SK-N-SH (cell line): ENCODE measurements around the gene CLK1. TPM values are rescaled to one million over a fixed set of nuclear protein-coding genes. Genes with fewer than 3 reads are reported as not detected.

Source experiments
- CTCF ChIA-PET: fragments of 300-600, 350-600 bp; formaldehyde crosslinking; extraction: SDS; loops from one replicate; lab custom pipeline; 2021; lab: Yijun Ruan, JAX
- POLR2A ChIA-PET: fragments of 350-600 bp; sonication (Branson Sonifier 250); formaldehyde crosslinking; extraction: SDS; loops from one replicate; lab custom pipeline; 2020; ENCODE audit warnings: antibody characterized with exemption, inconsistent platforms; lab: Yijun Ruan, JAX
- DNase-seq: peaks from one replicate; pipeline ENCODE4 v3.0.0; 2012
- H2AFZ ChIP-seq: fragments of 200-600 bp; sonication (generic); 2 replicates; pipeline ENCODE4 v1.8.1; 2016; ENCODE audit warnings: antibody characterized with exemption, mild to moderate bottlenecking, low read depth
- H3F3A ChIP-seq: fragments of 200-600 bp; sonication (generic); replicated peaks from 2 replicates; pipeline ENCODE3; 2016; ENCODE audit warnings: antibody characterized with exemption, mild to moderate bottlenecking; ENCODE audit not compliant: insufficient read depth
- H3K27ac ChIP-seq, 2 experiments: fragments of 200-500 bp in 1 of 2; fragments of 200-600 bp in 1 of 2; sonication (Bioruptor generic) in 1 of 2; sonication (generic), shearing (Covaris generic) in 1 of 2; 2 replicates each; pipeline versions ENCODE4 v1.5.1 to v1.6.1; 2014 to 2016; ENCODE audit warnings: low read depth in 2 of 2, inconsistent platforms in 1 of 2, low read length in 1 of 2, mild to moderate bottlenecking in 1 of 2, mixed read lengths in 1 of 2
- H3K27me3 ChIP-seq: fragments of 200-600 bp; sonication (generic), shearing (Covaris generic); 2 replicates; pipeline ENCODE4 v1.6.1; 2016; ENCODE audit warnings: mixed run types; ENCODE audit not compliant: insufficient read depth
- H3K36me3 ChIP-seq, 2 experiments: fragments of 200-500 bp in 1 of 2; fragments of 200-600 bp in 1 of 2; sonication (Bioruptor generic) in 1 of 2; sonication (generic) in 1 of 2; replicated peaks in 1 of 2; 2 replicates each; pipeline versions ENCODE3 to v1.5.1; 2014 to 2016; ENCODE audit warnings: low read length in 1 of 2, mild to moderate bottlenecking in 1 of 2; ENCODE audit not compliant: insufficient read depth in 2 of 2, control insufficient read depth in 1 of 2
- H3K4me1 ChIP-seq, 2 experiments: fragments of 200-500 bp in 1 of 2; fragments of 200-600 bp in 1 of 2; sonication (Bioruptor generic) in 1 of 2; sonication (generic), shearing (Covaris generic) in 1 of 2; 2 replicates each; pipeline versions ENCODE4 v1.5.1 to v1.6.1; 2014 to 2016; ENCODE audit warnings: low read depth in 1 of 2, low read length in 1 of 2, mixed run types in 1 of 2; ENCODE audit not compliant: insufficient read depth in 2 of 2, control insufficient read depth in 1 of 2
- H3K4me2 ChIP-seq: fragments of 200-600 bp; sonication (generic), shearing (Covaris generic); 2 replicates; pipeline ENCODE4 v1.6.1; 2017; ENCODE audit warnings: mixed run types
- H3K4me3 ChIP-seq, 2 experiments: fragments of 200-500 bp in 1 of 2; fragments of 200-600 bp in 1 of 2; sonication (Bioruptor generic) in 1 of 2; sonication (generic), shearing (Covaris generic) in 1 of 2; 2 replicates each; pipeline versions ENCODE4 v1.5.1 to v1.8.1; 2014 to 2016; ENCODE audit warnings: low read depth in 2 of 2, inconsistent platforms in 1 of 2, low read length in 1 of 2, mild to moderate bottlenecking in 1 of 2, mixed read lengths in 1 of 2, moderate library complexity in 1 of 2
- H3K79me2 ChIP-seq: fragments of 200-600 bp; sonication (generic); 2 replicates; pipeline ENCODE4 v1.8.1; 2017; ENCODE audit warnings: mild to moderate bottlenecking; ENCODE audit not compliant: insufficient read depth
- H3K9ac ChIP-seq: fragments of 200-600 bp; sonication (generic); 2 replicates; pipeline ENCODE4 v1.6.1; 2017; ENCODE audit warnings: mixed run types
- H3K9me2 ChIP-seq: fragments of 200-600 bp; sonication (generic); 2 replicates; pipeline ENCODE4 v1.6.1; 2017; ENCODE audit warnings: mixed run types
- H3K9me3 ChIP-seq: fragments of 200-600 bp; sonication (generic); 2 replicates; pipeline ENCODE4 v1.6.1; 2017; ENCODE audit warnings: mixed run types, mild to moderate bottlenecking, moderate library complexity
- H4K20me1 ChIP-seq: fragments of 200-600 bp; sonication (generic); 2 replicates; pipeline ENCODE4 v1.6.1; 2017; ENCODE audit warnings: mild to moderate bottlenecking, mixed run types; ENCODE audit not compliant: insufficient read depth
- CHD2 ChIP-seq: fragments of 150-350 bp; IDR thresholded peaks from 2 replicates; pipeline ENCODE4 v1.6.1; 2018; ENCODE audit warnings: low read length; ENCODE audit not compliant: partially characterized antibody
- ELF1 ChIP-seq: IDR thresholded peaks from 2 replicates; pipeline ENCODE4 v1.4.0; 2012
- EP300 ChIP-seq, 2 experiments: IDR thresholded peaks; 2 replicates each; pipeline versions ENCODE4 v1.4.0 to v1.6.1; 2012; ENCODE audit warnings: borderline replicate concordance in 1 of 2, low read depth in 1 of 2, low read length in 1 of 2
- EZH2phosphoT487 ChIP-seq: fragments of 200-600 bp; sonication (generic); IDR thresholded peaks from 2 replicates; pipeline ENCODE4 v1.6.1; 2017; ENCODE audit warnings: low read depth, mixed run types, mild to moderate bottlenecking, antibody characterized with exemption, moderate library complexity, borderline replicate concordance
- IRF3 ChIP-seq: fragments of 150-350 bp; IDR thresholded peaks from 2 replicates; pipeline ENCODE4 v1.6.1; 2016; ENCODE audit warnings: mild to moderate bottlenecking, low read depth, low read length
- NFIC ChIP-seq: IDR thresholded peaks from 2 replicates; pipeline ENCODE4 v1.4.0; 2012; ENCODE audit warnings: borderline replicate concordance
- NRF1 ChIP-seq: IDR thresholded peaks from 2 replicates; pipeline ENCODE4 v1.6.1; 2012; ENCODE audit warnings: low read depth, mild to moderate bottlenecking, low read length
- PBX3 ChIP-seq: IDR thresholded peaks from 2 replicates; pipeline ENCODE4; 2012
- POLR2AphosphoS5 ChIP-seq: IDR thresholded peaks from 2 replicates; pipeline ENCODE4 v1.6.1; 2012; ENCODE audit warnings: low read depth, low read length
- RAD21 ChIP-seq: IDR thresholded peaks from 2 replicates; pipeline ENCODE4 v1.6.1; 2012; ENCODE audit warnings: mild to moderate bottlenecking, low read length
- RXRA ChIP-seq: IDR thresholded peaks from 2 replicates; pipeline ENCODE4 v1.4.0; 2012; ENCODE audit warnings: low read depth, mild to moderate bottlenecking, borderline replicate concordance
- SIN3A ChIP-seq: IDR thresholded peaks from 2 replicates; pipeline ENCODE4 v1.6.1; 2012; ENCODE audit warnings: low read depth, mild to moderate bottlenecking, low read length, moderate library complexity, borderline replicate concordance
- SMC3 ChIP-seq: IDR thresholded peaks from 2 replicates; pipeline ENCODE4 v1.6.1; 2012; ENCODE audit warnings: low read depth, low read length, improper control_type of control experiment
- TAF1 ChIP-seq: IDR thresholded peaks from 2 replicates; pipeline ENCODE4 v1.6.1; 2012; ENCODE audit warnings: low read depth, mild to moderate bottlenecking, low read length, moderate library complexity, borderline replicate concordance
- ZBTB33 ChIP-seq: IDR thresholded peaks from 2 replicates; pipeline ENCODE4 v1.4.0; 2012; ENCODE audit warnings: low read depth, borderline replicate concordance
- WGBS: methylation state at CpG from one replicate; pipeline ENCODE4 v1.1.6; 2017; ENCODE audit warnings: low lambda C conversion rate; 5-methylcytosine and 5-hydroxymethylcytosine counted together
- polyA plus RNA-seq, 3 experiments: library from polyadenylated mRNA; depleted of rRNA; stranded (reverse); fragments of >200 nt; gene quantifications; 2 replicates each; pipeline ENCODE4 v1.2.3, GENCODE V29; 2012
- TF ChIP-seq, protein P1 (sequence below): fragments of 150-350 bp; IDR thresholded peaks from 2 replicates; pipeline ENCODE4 v1.6.1; 2017; ENCODE audit warnings: antibody characterized with exemption, low read length, low read depth, borderline replicate concordance
- TF ChIP-seq, protein P2 (sequence below): IDR thresholded peaks from 2 replicates; pipeline ENCODE4 v1.4.0; 2012; ENCODE audit warnings: low read depth
- TF ChIP-seq, protein P3 (sequence below): IDR thresholded peaks from 2 replicates; pipeline ENCODE4 v1.4.0; 2012; ENCODE audit warnings: low read depth, borderline replicate concordance
- TF ChIP-seq, protein P4 (sequence below): IDR thresholded peaks from 2 replicates; pipeline ENCODE4 v1.6.1; 2012; ENCODE audit warnings: mild to moderate bottlenecking, low read depth, low read length, moderate library complexity

CLK1 gene
- polyA plus RNA-seq, 1 of the 3 experiments (the other 2 are of a cell fraction), result 31.1 TPM

DNA sequence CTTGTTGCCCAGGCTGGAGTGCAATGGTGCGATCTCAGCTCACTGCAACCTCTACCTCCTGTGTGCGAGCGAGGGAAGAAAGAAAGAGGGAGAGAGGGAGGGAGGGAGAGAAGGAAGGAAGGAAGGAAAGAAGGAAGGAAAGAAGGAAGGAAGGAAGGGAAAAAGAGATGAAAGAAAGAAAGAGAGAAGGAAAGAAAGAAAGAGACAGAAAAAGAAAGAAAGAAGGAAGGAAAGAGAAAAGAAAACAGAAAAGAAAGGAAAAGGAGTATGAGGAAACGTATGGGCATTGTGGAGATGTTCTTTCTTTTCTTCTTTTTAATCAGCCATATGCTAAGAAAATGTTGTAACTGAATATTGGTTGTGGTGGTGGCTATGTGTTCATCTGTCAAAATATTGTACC is 16.5 kb downstream of the CLK1 start:
- H3K27me3 ChIP-seq, result no peaks in the 10 kb centered on the region

More for the DNA sequence above, 16.5 kb downstream of the CLK1 start:
- Histone ChIP-seq H3K9ac (no peak overlapping the region), H3K4me3 (no peak overlapping the region), H3K27ac (no peak overlapping the region), H2AFZ (no peak overlapping the region), H3K4me2 (no peak overlapping the region), H3F3A (peaks cover 36% of the 10 kb centered on the region), H3K9me3 (no peaks in the 10 kb centered on the region), H4K20me1 (no peaks in the 10 kb centered on the region; the same call in 1 of the 2 replicates), H3K9me2 (no peaks in the 10 kb centered on the region), H3K4me1 (no peaks in the 10 kb centered on the region), H3K36me3 (peaks cover 19 to 20% of the 10 kb centered on the region in 2 experiments), H3K79me2 (no peaks in the 10 kb centered on the region)
- 81% methylated on average over 4 of the region's 4 CpGs for WGBS
- TF ChIP-seq ZBTB33, result no peak
- TF ChIP-seq NFIC, result no peak
- TF ChIP-seq IRF3, result no peak
- TF ChIP-seq PBX3, result no peak
- no peak for TF ChIP-seq EZH2phosphoT487
- TF ChIP-seq CHD2, result no peak
- TF ChIP-seq SIN3A, result no peak
- no peak for TF ChIP-seq POLR2AphosphoS5
- TF ChIP-seq, protein P1, sequence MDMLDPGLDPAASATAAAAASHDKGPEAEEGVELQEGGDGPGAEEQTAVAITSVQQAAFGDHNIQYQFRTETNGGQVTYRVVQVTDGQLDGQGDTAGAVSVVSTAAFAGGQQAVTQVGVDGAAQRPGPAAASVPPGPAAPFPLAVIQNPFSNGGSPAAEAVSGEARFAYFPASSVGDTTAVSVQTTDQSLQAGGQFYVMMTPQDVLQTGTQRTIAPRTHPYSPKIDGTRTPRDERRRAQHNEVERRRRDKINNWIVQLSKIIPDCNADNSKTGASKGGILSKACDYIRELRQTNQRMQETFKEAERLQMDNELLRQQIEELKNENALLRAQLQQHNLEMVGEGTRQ, result no peak
- TF ChIP-seq, protein P2, sequence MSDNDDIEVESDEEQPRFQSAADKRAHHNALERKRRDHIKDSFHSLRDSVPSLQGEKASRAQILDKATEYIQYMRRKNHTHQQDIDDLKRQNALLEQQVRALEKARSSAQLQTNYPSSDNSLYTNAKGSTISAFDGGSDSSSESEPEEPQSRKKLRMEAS, result no peak
- no peak for TF ChIP-seq RXRA
- TF ChIP-seq RAD21, result no peak
- TF ChIP-seq ELF1, result no peak
- TF ChIP-seq EP300 (IDR thresholded peaks at IDR 0.05; ENCODE audit: borderline replicate concordance in 1 of 2, low read depth in 1 of 2, low read length in 1 of 2), result no peak
- TF ChIP-seq NRF1, result no peak
- no peak for TF ChIP-seq TAF1
- TF ChIP-seq, protein P3, sequence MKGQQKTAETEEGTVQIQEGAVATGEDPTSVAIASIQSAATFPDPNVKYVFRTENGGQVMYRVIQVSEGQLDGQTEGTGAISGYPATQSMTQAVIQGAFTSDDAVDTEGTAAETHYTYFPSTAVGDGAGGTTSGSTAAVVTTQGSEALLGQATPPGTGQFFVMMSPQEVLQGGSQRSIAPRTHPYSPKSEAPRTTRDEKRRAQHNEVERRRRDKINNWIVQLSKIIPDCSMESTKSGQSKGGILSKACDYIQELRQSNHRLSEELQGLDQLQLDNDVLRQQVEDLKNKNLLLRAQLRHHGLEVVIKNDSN, result no peak
- TF ChIP-seq, protein P4, sequence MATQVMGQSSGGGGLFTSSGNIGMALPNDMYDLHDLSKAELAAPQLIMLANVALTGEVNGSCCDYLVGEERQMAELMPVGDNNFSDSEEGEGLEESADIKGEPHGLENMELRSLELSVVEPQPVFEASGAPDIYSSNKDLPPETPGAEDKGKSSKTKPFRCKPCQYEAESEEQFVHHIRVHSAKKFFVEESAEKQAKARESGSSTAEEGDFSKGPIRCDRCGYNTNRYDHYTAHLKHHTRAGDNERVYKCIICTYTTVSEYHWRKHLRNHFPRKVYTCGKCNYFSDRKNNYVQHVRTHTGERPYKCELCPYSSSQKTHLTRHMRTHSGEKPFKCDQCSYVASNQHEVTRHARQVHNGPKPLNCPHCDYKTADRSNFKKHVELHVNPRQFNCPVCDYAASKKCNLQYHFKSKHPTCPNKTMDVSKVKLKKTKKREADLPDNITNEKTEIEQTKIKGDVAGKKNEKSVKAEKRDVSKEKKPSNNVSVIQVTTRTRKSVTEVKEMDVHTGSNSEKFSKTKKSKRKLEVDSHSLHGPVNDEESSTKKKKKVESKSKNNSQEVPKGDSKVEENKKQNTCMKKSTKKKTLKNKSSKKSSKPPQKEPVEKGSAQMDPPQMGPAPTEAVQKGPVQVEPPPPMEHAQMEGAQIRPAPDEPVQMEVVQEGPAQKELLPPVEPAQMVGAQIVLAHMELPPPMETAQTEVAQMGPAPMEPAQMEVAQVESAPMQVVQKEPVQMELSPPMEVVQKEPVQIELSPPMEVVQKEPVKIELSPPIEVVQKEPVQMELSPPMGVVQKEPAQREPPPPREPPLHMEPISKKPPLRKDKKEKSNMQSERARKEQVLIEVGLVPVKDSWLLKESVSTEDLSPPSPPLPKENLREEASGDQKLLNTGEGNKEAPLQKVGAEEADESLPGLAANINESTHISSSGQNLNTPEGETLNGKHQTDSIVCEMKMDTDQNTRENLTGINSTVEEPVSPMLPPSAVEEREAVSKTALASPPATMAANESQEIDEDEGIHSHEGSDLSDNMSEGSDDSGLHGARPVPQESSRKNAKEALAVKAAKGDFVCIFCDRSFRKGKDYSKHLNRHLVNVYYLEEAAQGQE, result no peak
- no peak for TF ChIP-seq SMC3
- ChIA-PET POLR2A (no interaction called here), CTCF (no interaction called here)
- DNase-seq, result no peak
